IMR-90 (cell line): ENCODE results near the gene WWP2. TPM values are rescaled to one million over a fixed set of nuclear protein-coding genes. Genes with fewer than 3 reads are reported as not detected.
A peak's percentile ranks its signal among the peaks of the same experiment; 100 is the strongest.

Source experiments
- ATAC-seq: fragments of 200-7000 bp; cut with Tn5 transposase; 2 replicates; pipeline ENCODE4 v1.9.1; 2020; ENCODE audit warnings: low read depth, mild to moderate bottlenecking, moderate library complexity
- BruUV-seq: library from RNA; stranded (reverse); fragments of 400-500 nt; replicated peaks from 2 replicates; lab custom pipeline; 2021; lab: Mats Ljungman, UMichigan
- CTCF ChIA-PET: fragments of 300-600 bp; formaldehyde crosslinking; extraction: SDS; loops from one replicate; lab custom pipeline; 2021; ENCODE audit warnings: antibody characterized with exemption; lab: Yijun Ruan, JAX
- POLR2A ChIA-PET: fragments of 300-600 bp; sonication (Branson Sonifier 250); formaldehyde crosslinking; loops from one replicate; lab custom pipeline; 2022; ENCODE audit warnings: antibody characterized with exemption; ENCODE audit not compliant: unreplicated experiment; lab: Charles Lee
- DNase-seq: peaks from one replicate; pipeline ENCODE4 v3.0.0; 2013
- H2AFZ ChIP-seq: replicated peaks from 2 replicates; pipeline ENCODE3; 2013; ENCODE audit warnings: low read length, mild to moderate bottlenecking; ENCODE audit not compliant: poor library complexity
- H2AK5ac ChIP-seq: 2 replicates; pipeline ENCODE4 v1.6.1; 2013; ENCODE audit warnings: low read depth, low read length, inconsistent platforms
- H2AK9ac ChIP-seq: replicated peaks from 2 replicates; pipeline ENCODE3; 2013; ENCODE audit warnings: mild to moderate bottlenecking, low read depth, low read length, moderate library complexity; ENCODE audit not compliant: poor library complexity
- H2BK120ac ChIP-seq: 2 replicates; pipeline ENCODE4 v1.6.1; 2013; ENCODE audit warnings: low read depth, low read length, inconsistent platforms
- H2BK15ac ChIP-seq: 3 replicates; pipeline ENCODE4 v1.6.1; 2013; ENCODE audit warnings: low read depth, low read length, inconsistent platforms
- H2BK20ac ChIP-seq: 2 replicates; pipeline ENCODE4 v1.6.1; 2013; ENCODE audit warnings: low read depth, mild to moderate bottlenecking, inconsistent platforms, low read length, moderate library complexity
- H2BK5ac ChIP-seq: 2 replicates; pipeline ENCODE4 v1.6.1; 2013; ENCODE audit warnings: mild to moderate bottlenecking, low read depth, low read length, inconsistent platforms; ENCODE audit not compliant: poor library complexity, severe bottlenecking
- H3K14ac ChIP-seq: replicated peaks from 2 replicates; pipeline ENCODE4 v1.6.1; 2013; ENCODE audit warnings: low read depth, low read length, inconsistent platforms
- H3K18ac ChIP-seq: 2 replicates; pipeline ENCODE4 v1.6.1; 2013; ENCODE audit warnings: low read depth, low read length, control low read depth
- H3K23ac ChIP-seq: 2 replicates; pipeline ENCODE4 v1.6.1; 2013; ENCODE audit warnings: low read depth, low read length, inconsistent platforms
- H3K27ac ChIP-seq: 2 replicates; pipeline ENCODE4 v1.5.1; 2013; ENCODE audit warnings: mild to moderate bottlenecking, control low read depth, low read length; ENCODE audit not compliant: insufficient read depth
- H3K27me3 ChIP-seq: 2 replicates; pipeline ENCODE4 v1.6.1; 2013; ENCODE audit warnings: low read length; ENCODE audit not compliant: control insufficient read depth, insufficient read depth
- H3K36me3 ChIP-seq: 2 replicates; pipeline ENCODE4 v1.6.1; 2013; ENCODE audit warnings: low read length, mixed read lengths; ENCODE audit not compliant: control insufficient read depth, insufficient read depth
- H3K4ac ChIP-seq: 2 replicates; pipeline ENCODE4 v1.6.1; 2013; ENCODE audit warnings: low read depth, low read length, inconsistent platforms
- H3K4me1 ChIP-seq: 2 replicates; pipeline ENCODE4 v1.6.1; 2013; ENCODE audit warnings: low read length, mixed read lengths; ENCODE audit not compliant: control insufficient read depth, insufficient read depth
- H3K4me2 ChIP-seq: 2 replicates; pipeline ENCODE4 v1.6.1; 2013; ENCODE audit warnings: low read depth, mild to moderate bottlenecking, control low read depth, low read length, moderate library complexity
- H3K4me3 ChIP-seq: 2 replicates; pipeline ENCODE4 v1.5.1; 2013; ENCODE audit warnings: low read depth, mild to moderate bottlenecking, control low read depth, low read length, moderate library complexity; ENCODE audit not compliant: insufficient read depth
- H3K56ac ChIP-seq: 2 replicates; pipeline ENCODE4 v1.6.1; 2013; ENCODE audit warnings: low read length, inconsistent platforms; ENCODE audit not compliant: insufficient read depth; ENCODE audit errors: extremely low read depth
- H3K79me1 ChIP-seq, 2 experiments: 2 replicates each; pipeline ENCODE4 v1.6.1; 2013; ENCODE audit warnings: low read length in 2 of 2, inconsistent platforms in 1 of 2, low read depth in 1 of 2
- H3K9ac ChIP-seq: 2 replicates; pipeline ENCODE4 v1.6.1; 2013; ENCODE audit warnings: low read depth, low read length, control low read depth
- H3K9me1 ChIP-seq: 2 replicates; pipeline ENCODE4 v1.6.1; 2013; ENCODE audit warnings: low read length, inconsistent platforms; ENCODE audit not compliant: insufficient read depth
- H3K9me3 ChIP-seq: 2 replicates; pipeline ENCODE4 v1.6.1; 2013; ENCODE audit warnings: low read length; ENCODE audit not compliant: control insufficient read depth, insufficient read depth
- H4K20me1 ChIP-seq: 2 replicates; pipeline ENCODE4 v1.6.1; 2013; ENCODE audit warnings: low read length, inconsistent platforms; ENCODE audit not compliant: insufficient read depth
- H4K5ac ChIP-seq: 2 replicates; pipeline ENCODE4 v1.6.1; 2013; ENCODE audit warnings: mild to moderate bottlenecking, low read depth, low read length, control low read depth
- H4K8ac ChIP-seq, 2 experiments: 2 replicates each; pipeline ENCODE4 v1.6.1; 2013; ENCODE audit warnings: low read depth in 2 of 2, low read length in 2 of 2, control low read depth in 1 of 2, inconsistent platforms in 1 of 2
- H4K91ac ChIP-seq: 2 replicates; pipeline ENCODE4 v1.6.1; 2013; ENCODE audit warnings: low read depth, low read length, inconsistent platforms; ENCODE audit not compliant: insufficient read depth
- FOS ChIP-seq: fragments of 150-350 bp; IDR thresholded peaks from 2 replicates; pipeline ENCODE4 v1.6.1; 2016; ENCODE audit warnings: low read depth, low read length
- MAFK ChIP-seq: IDR thresholded peaks from 2 replicates; pipeline ENCODE4 v1.6.1; 2012; ENCODE audit warnings: low read depth, low read length, improper control_type of control experiment
- MXI1 ChIP-seq: IDR thresholded peaks from 2 replicates; pipeline ENCODE4 v1.6.1; 2012; ENCODE audit warnings: low read depth, mild to moderate bottlenecking, low read length, moderate library complexity, borderline replicate concordance
- RFX5 ChIP-seq: IDR thresholded peaks from 2 replicates; pipeline ENCODE4 v1.8.0; 2012; ENCODE audit warnings: low read depth, mild to moderate bottlenecking, low read length, moderate library complexity
- SMC3 ChIP-seq: fragments of 150-350 bp; IDR thresholded peaks from 2 replicates; pipeline ENCODE4 v1.6.1; 2016; ENCODE audit warnings: low read depth, mild to moderate bottlenecking, antibody characterized with exemption, low read length, moderate library complexity
- WGBS, 2 experiments: methylation state at CpG; one replicate each; pipeline versions ENCODE4 v1.1.5 to v1.1.7; 2013; ENCODE audit warnings: missing lambda C conversion rate in 2 of 2; ENCODE audit not compliant: insufficient read length in 1 of 2; ENCODE audit errors: extremely low coverage in 2 of 2; 5-methylcytosine and 5-hydroxymethylcytosine counted together
- dilution Hi-C: fragments of 300-500 bp; cut with HindIII; formaldehyde crosslinking; loops from one replicate; pipeline ENCODE4 v1.14.3; 2018; ENCODE audit warnings: low sequenced_read_pairs; ENCODE audit not compliant: unreplicated experiment
- in situ Hi-C: fragments of 300-500 bp; cut with MboI; formaldehyde crosslinking; loops from 3 replicates; pipeline ENCODE4 v1.14.3; 2019; ENCODE audit warnings: low sequenced_read_pairs, inconsistent platforms, mixed read lengths
- intact Hi-C: fragments of 100-400 bp; cut with micrococcal nuclease; formaldehyde crosslinking; loops from 2 replicates; pipeline ENCODE4 v1.10.0; 2022
- polyA plus RNA-seq, 3 experiments: library from polyadenylated mRNA; depleted of rRNA; stranded (reverse); fragments of >200 nt; gene quantifications; 2 replicates each; pipeline ENCODE4 v1.2.3, GENCODE V29; 2012; ENCODE audit warnings: low replicate concordance in 1 of 3
- total RNA-seq: library from RNA; depleted of rRNA; stranded (reverse); fragments of >200 nt; gene quantifications from 2 replicates; pipeline ENCODE4 v1.2.3, GENCODE V29; 2012

Gene WWP2
- total and polyA plus RNA-seq, 2 of the 4 experiments (the other 2 are of a cell fraction): 12.7 to 13.7 TPM

GRCh38 chr16:69861292-69862030 is 99.3 kb downstream of the WWP2 start:
- Histone ChIP-seq H4K20me1 (no peaks in the 10 kb centered on the region), H4K5ac (no peak overlapping the region), H2BK5ac (no peak overlapping the region), H3K4me2 (no peak overlapping the region), H3K36me3 (peaks cover 2% of the 10 kb centered on the region; the same call in 1 of the 2 replicates), H3K79me1 (peaks cover 0 to 10% of the 10 kb centered on the region in 2 experiments; a peak in 1 of 4 replicates), H3K9me1 (peaks cover 4% of the 10 kb centered on the region; the same call in 1 of the 2 replicates), H2BK120ac (no peak overlapping the region), H4K91ac (no peak overlapping the region), H3K9me3 (no peaks in the 10 kb centered on the region), H2AK5ac (no peak overlapping the region; the same call in 1 of the 2 replicates), H4K8ac (no peak overlapping the region), H3K23ac (no peak overlapping the region), H2AFZ (no peak overlapping the region), H3K9ac (no peak overlapping the region), H2BK15ac (no peak overlapping the region), H3K4ac (peak overlapping the region; percentile 27; the same call in 1 of the 2 replicates), H2BK20ac (no peak overlapping the region), H3K4me1 (0 out of 2 replicates have a peak, but pooled peaks cover 5% of the 10 kb centered on the region), H3K27ac (no peak overlapping the region), H3K27me3 (no peaks in the 10 kb centered on the region), H3K18ac (no peak overlapping the region), H3K14ac (no peak overlapping the region), H2AK9ac (no peak overlapping the region), H3K4me3 (no peak overlapping the region), H3K56ac (no peak overlapping the region)
- CTCF ChIA-PET: interaction anchor here (0.8 to 1.2 kb wide), 2 partner anchors 13 to 26 kb away, joined by 6 to 8 read pairs; no protein-coding TSS in a partner anchor
- TF ChIP-seq FOS (no peak), MAFK (no peak), MXI1 (no peak), RFX5 (no peak), SMC3 (no peak)
- dilution Hi-C loops (no loop called here), in situ Hi-C loops (no loop called here), intact Hi-C loops (loop anchor here (5.0 kb wide), 1 partner anchor 56 kb away; no protein-coding TSS in a partner anchor)
- ATAC-seq: peak; percentile 50; the same call in 1 of the 2 replicates
- no TSS peak for BruUV-seq
- no CpG with 5 or more reads among the region's 12 CpGs for WGBS, 2 experiments
- peak; percentile 75 for DNase-seq
- POLR2A ChIA-PET: no interaction called here
